Skeletal muscle cell (primary cell): ENCODE data around the gene GAD2.

Source experiments
- DNase-seq: peaks from one replicate; pipeline ENCODE4 v3.0.0-alpha.2; 2010; ENCODE audit warnings: low read depth
- H3K4me3 ChIP-seq: 2 replicates; pipeline ENCODE4 v1.5.1; 2011; ENCODE audit warnings: low read depth, mild to moderate bottlenecking, control low read depth, low read length, moderate library complexity

Gene GAD2

GRCh38 chr10:26216585-26217395 lies at the start of gene GAD2:
Gene GAD2 (plus strand): TSS chr10:26216774. CDS start chr10:26216810, 36 bp downstream.
- no peak for DNase-seq
- no peak within 1 kb of the TSS for H3K4me3 ChIP-seq

DNA sequence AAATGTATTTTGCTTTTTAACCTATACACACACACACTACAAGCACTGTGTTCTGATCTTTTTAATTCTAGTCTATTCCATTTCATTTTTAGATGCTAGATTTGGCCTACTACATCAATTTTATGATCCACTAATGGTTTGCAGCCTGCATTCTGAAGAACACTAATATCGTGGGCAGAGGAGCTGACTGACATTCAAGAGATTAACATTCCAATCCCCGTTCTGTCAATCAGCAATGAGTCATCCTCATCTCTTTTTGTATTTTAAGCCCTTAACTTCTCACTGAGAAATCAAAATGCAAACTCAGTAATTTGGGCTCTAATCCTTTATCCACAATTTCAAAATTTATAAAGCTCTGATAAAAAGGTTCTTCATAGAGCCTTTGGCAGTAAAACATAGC lies 47.1 kb upstream of the GAD2 start:
- DNase-seq: no peak
- H3K4me3 ChIP-seq: no peak overlapping the region

- no peak for DNase-seq
- H3K4me3 ChIP-seq: no peak overlapping the region
These were observed 44.4 kb upstream of the GAD2 start for GRCh38 chr10:26172131-26172530.

- DNase-seq: no peak
- H3K4me3 ChIP-seq: no peak overlapping the region
These were observed 42.7 kb upstream of the GAD2 start for GRCh38 chr10:26173837-26174236.

GRCh38 chr10:26177341-26177740 lies 39.2 kb upstream of the GAD2 start:
- DNase-seq: no peak
- no peak overlapping the region for H3K4me3 ChIP-seq

- no peak for DNase-seq
- no peak overlapping the region for H3K4me3 ChIP-seq
These were observed 22.3 kb upstream of the GAD2 start for GRCh38 chr10:26194275-26194674.

- no peak for DNase-seq
These were observed 19.3 kb upstream of the GAD2 start for GRCh38 chr10:26197248-26197647.

GRCh38 chr10:26198119-26198518 lies 18.5 kb upstream of the GAD2 start:
- H3K4me3 ChIP-seq: no peak overlapping the region
- DNase-seq: no peak

More at GRCh38 chr10:26197248-26197647, 19.3 kb upstream of the GAD2 start:
- no peak overlapping the region for H3K4me3 ChIP-seq

DNA sequence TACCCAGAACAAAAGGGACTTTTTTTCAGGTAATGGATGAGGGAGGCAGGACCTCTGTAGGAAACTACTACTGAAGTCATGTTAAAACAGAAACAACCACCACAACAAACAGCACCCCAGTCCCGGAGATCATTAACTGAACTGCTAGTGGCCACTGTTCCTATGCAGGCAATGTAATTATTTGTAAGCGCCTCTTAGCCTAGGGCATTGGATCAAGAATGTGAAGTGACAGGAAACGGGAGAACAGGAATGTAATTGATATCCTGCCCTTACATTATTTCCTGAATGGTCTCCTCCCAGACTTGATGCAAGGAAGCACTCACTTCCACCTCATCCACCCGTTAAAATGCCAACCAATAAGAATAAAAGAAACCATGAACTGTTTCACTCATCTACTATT lies 16.7 kb upstream of the GAD2 start:
- no peak for DNase-seq
- no peak overlapping the region for H3K4me3 ChIP-seq

- no peak overlapping the region for H3K4me3 ChIP-seq
- no peak for DNase-seq
These were observed 11.4 kb upstream of the GAD2 start for GRCh38 chr10:26205223-26205622.

DNA sequence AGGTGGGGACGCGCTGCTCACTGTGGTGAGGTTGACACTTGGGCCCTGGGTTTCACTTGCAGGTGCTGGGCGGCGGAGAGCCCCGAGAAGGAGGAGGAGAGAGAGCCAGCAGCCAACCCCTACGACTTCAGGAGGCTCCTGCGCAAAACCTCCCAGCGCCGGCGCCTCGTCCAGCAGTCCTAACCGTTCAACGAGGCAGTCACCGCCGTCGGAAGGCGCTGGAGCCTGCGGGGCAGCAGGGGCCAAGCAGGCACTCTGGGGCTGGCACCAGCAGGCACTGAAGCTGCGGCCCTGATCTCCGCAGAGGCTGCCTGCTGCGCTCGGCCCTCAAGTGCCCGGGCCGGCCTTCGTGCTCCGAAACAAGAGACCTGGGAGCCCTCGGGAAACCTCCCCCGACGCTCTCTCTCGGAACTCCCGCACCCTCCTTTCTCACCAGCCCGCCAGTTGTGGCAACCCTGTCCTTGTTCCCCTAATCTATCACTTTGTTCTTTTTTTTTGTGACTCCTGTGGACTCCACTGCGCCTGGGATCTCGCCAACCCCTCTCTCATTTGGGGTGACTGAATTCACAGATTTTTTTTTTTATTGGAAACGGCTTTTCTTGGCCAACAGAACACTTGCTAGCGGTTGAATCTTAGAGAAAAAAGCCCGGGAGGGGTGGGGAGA lies 4.7 kb upstream of the GAD2 start:
- H3K4me3 ChIP-seq: no peak overlapping the region
- no peak for DNase-seq

GRCh38 chr10:26212511-26212910 lies 4.1 kb upstream of the GAD2 start:
- no peak overlapping the region for H3K4me3 ChIP-seq
- no peak for DNase-seq

- DNase-seq: no peak
- no peak overlapping the region for H3K4me3 ChIP-seq
These were observed 3.3 kb upstream of the GAD2 start for GRCh38 chr10:26213157-26213800.

- DNase-seq: no peak
- H3K4me3 ChIP-seq: no peak overlapping the region
These were observed 2.6 kb upstream of the GAD2 start for GRCh38 chr10:26214004-26214403.

- DNase-seq: no peak
- H3K4me3 ChIP-seq: no peak overlapping the region
These were observed 1.8 kb upstream of the GAD2 start for GRCh38 chr10:26214551-26215395.

GRCh38 chr10:26215396-26215934 lies 1.1 kb upstream of the GAD2 start:
- no peak overlapping the region for H3K4me3 ChIP-seq
- DNase-seq: no peak

- no peak overlapping the region for H3K4me3 ChIP-seq
- no peak for DNase-seq
These were observed 514 bp upstream of the GAD2 start for GRCh38 chr10:26215935-26216584.

GRCh38 chr10:26217396-26218086 lies 967 bp downstream of the GAD2 start:
- DNase-seq: no peak
- H3K4me3 ChIP-seq: no peak overlapping the region
